Aorta (tissue), 5 donors: Measurements from ENCODE around the gene KRT78. TPM values are rescaled to one million over a fixed set of nuclear protein-coding genes. Genes with fewer than 3 reads are reported as not detected.

Experiments
- ATAC-seq: fragments of 200-7000 bp; cut with Tn5 transposase; one replicate; pipeline ENCODE4 v1.9.1; 2022; ENCODE audit warnings: moderate library complexity; ENCODE audit not compliant: low FRiP score
- DNase-seq, 2 donors: peaks; one replicate each; pipeline ENCODE4 v3.0.0-alpha.2; 2020
- H3K27ac ChIP-seq, 2 donors: one replicate each; pipeline ENCODE4 v1.5.1; 2013; ENCODE audit warnings: low read length in 2 of 2, mild to moderate bottlenecking in 2 of 2, moderate library complexity in 2 of 2, control low read depth in 1 of 2, inconsistent platforms in 1 of 2, low read depth in 1 of 2
- H3K27me3 ChIP-seq, 2 donors: one replicate each; pipeline ENCODE4 v1.6.1; 2013; ENCODE audit warnings: control low read depth in 1 of 2, low read length in 1 of 2, mild to moderate bottlenecking in 1 of 2, moderate library complexity in 1 of 2; ENCODE audit not compliant: insufficient read depth in 2 of 2, control insufficient read depth in 1 of 2
- H3K36me3 ChIP-seq, 2 donors: one replicate each; pipeline ENCODE4 v1.6.1; 2013; ENCODE audit warnings: control low read depth in 1 of 2, low read length in 1 of 2, mild to moderate bottlenecking in 1 of 2; ENCODE audit not compliant: insufficient read depth in 2 of 2, control insufficient read depth in 1 of 2
- H3K4me1 ChIP-seq, 2 donors: one replicate each; pipeline ENCODE4 v1.6.1; 2013; ENCODE audit warnings: low read length in 2 of 2, control low read depth in 1 of 2, mild to moderate bottlenecking in 1 of 2, moderate library complexity in 1 of 2; ENCODE audit not compliant: insufficient read depth in 2 of 2, control insufficient read depth in 1 of 2
- H3K4me3 ChIP-seq, 2 donors: one replicate each; pipeline ENCODE4 v1.5.1; 2013; ENCODE audit warnings: low read length in 2 of 2, control low read depth in 1 of 2, mild to moderate bottlenecking in 1 of 2
- H3K9me3 ChIP-seq: one replicate; pipeline ENCODE4 v1.6.1; 2013; ENCODE audit warnings: mild to moderate bottlenecking, low read length; ENCODE audit not compliant: control insufficient read depth
- WGBS, 2 donors: extraction: QIAGEN DNeasy Blood & Tissue Kit; methylation state at CpG; one replicate each; pipeline ENCODE4 v1.1.7; 2013; 5-methylcytosine and 5-hydroxymethylcytosine counted together
- intact Hi-C, 2 donors: fragments of 100-400 bp; cut with DNase I; formaldehyde crosslinking; loops; one replicate each; pipeline versions ENCODE4 v1.14.2 to v1.15.0; 2022
- polyA plus RNA-seq, 2 donors: library from polyadenylated mRNA; stranded (reverse); fragments of 200-250 nt; gene quantifications; one replicate each; pipeline ENCODE4 v1.2.3, GENCODE V29; 2013
- total RNA-seq, 2 donors: library from RNA; stranded (reverse); fragmentation: NEBNext Ultra II Directional; extraction: Animal tissue kit (Norgen Biotek cat#: 25700); gene quantifications; one replicate each; pipeline ENCODE4 v1.2.1, GENCODE V29; 2021
- donor health status: healthy with polysubstance abuse.
- donor health status: Bipolar disorder and iron deficiency.
- donor health status: DM: no; HTN: no; CAD: no.
- donor health status: DM: no; HTN: no; CAD: no.
- donor health status: DM: yes; HTN: yes; CAD: no.

KRT78 gene
- total and polyA plus RNA-seq, 4 donors: 0.10 to 2.0 TPM; not detected in 2

- Histone ChIP-seq H3K4me1 (no peaks in the 10 kb centered on the region), H3K9me3 (no peaks in the 10 kb centered on the region), H3K27me3 (no peaks in the 10 kb centered on the region), H3K27ac (no peak overlapping the region), H3K4me3 (no peak overlapping the region), H3K36me3 (no peaks in the 10 kb centered on the region)
- ATAC-seq: no peak
- 81 to 88% methylated on average over 9 of the region's 9 CpGs for WGBS, 2 donors
- intact Hi-C loops: no loop called here
- peak; percentile 23 to 29 for DNase-seq
Measured at GRCh38 chr12:52837413-52837741, 11.4 kb downstream of the KRT78 start.

GRCh38 chr12:52836491-52837412 is 12.0 kb downstream of the KRT78 start:
- H3K27ac ChIP-seq: no peak overlapping the region
- intact Hi-C loops: no loop called here
- peak; percentile 6 to 32 for DNase-seq
- no peaks in the 10 kb centered on the region for H3K36me3 ChIP-seq
- no peaks in the 10 kb centered on the region for H3K27me3 ChIP-seq
- H3K4me3 ChIP-seq: no peak overlapping the region
- ATAC-seq: no peak
- WGBS, 2 donors: 91 to 95% methylated on average over 9 of the region's 9 CpGs
- H3K9me3 ChIP-seq: no peaks in the 10 kb centered on the region
- H3K4me1 ChIP-seq: no peaks in the 10 kb centered on the region

- H3K27me3 ChIP-seq: no peaks in the 10 kb centered on the region
- H3K9me3 ChIP-seq: no peaks in the 10 kb centered on the region
- WGBS, 2 donors: 68 to 76% methylated on average over 7 of the region's 7 CpGs
- H3K4me1 ChIP-seq: no peaks in the 10 kb centered on the region
- no peak overlapping the region for H3K4me3 ChIP-seq
- ATAC-seq (no peak), DNase-seq (peak; percentile 37 to 66)
- no peak overlapping the region for H3K27ac ChIP-seq
- intact Hi-C loops: no loop called here
- H3K36me3 ChIP-seq: no peaks in the 10 kb centered on the region
Measured at GRCh38 chr12:52836042-52836466, 12.7 kb downstream of the KRT78 start.

- H3K4me1 ChIP-seq: no peaks in the 10 kb centered on the region
- H3K9me3 ChIP-seq: no peaks in the 10 kb centered on the region
- H3K36me3 ChIP-seq: no peaks in the 10 kb centered on the region
- 87 to 89% methylated on average over 15 of the region's 15 CpGs for WGBS, 2 donors
- H3K4me3 ChIP-seq: no peak overlapping the region
- intact Hi-C loops: no loop called here
- DNase-seq (peak; percentile 18 to 34), ATAC-seq (no peak)
- no peak overlapping the region for H3K27ac ChIP-seq
- H3K27me3 ChIP-seq: no peaks in the 10 kb centered on the region
Measured at GRCh38 chr12:52835271-52836041, 13.3 kb downstream of the KRT78 start.

GRCh38 chr12:52834727-52835001 is 14.1 kb downstream of the KRT78 start:
- ATAC-seq: no peak

GRCh38 chr12:52833922-52834726 is 14.7 kb downstream of the KRT78 start, which contains the start of gene KRT79:
Gene KRT79 (minus strand): TSS chr12:52834311. CDS start chr12:52834260, 51 bp downstream.
- DNase-seq (peak; percentile 32 to 48), ATAC-seq (no peak)
- no peaks in the 10 kb centered on the region for H3K4me1 ChIP-seq
- H3K27me3 ChIP-seq: no peaks in the 10 kb centered on the region
- 90% methylated on average over 19 to 22 of the region's 22 CpGs for WGBS, 2 donors
- no peak within 1 kb of the TSS for H3K27ac ChIP-seq
- intact Hi-C loops: no loop called here
- no peaks in the 10 kb centered on the region for H3K36me3 ChIP-seq
- no peak within 1 kb of the TSS for H3K4me3 ChIP-seq
- no peaks in the 10 kb centered on the region for H3K9me3 ChIP-seq

More at GRCh38 chr12:52834727-52835001, 14.1 kb downstream of the KRT78 start:
- Histone ChIP-seq H3K9me3 (no peaks in the 10 kb centered on the region), H3K36me3 (no peaks in the 10 kb centered on the region), H3K27ac (no peak overlapping the region), H3K27me3 (no peaks in the 10 kb centered on the region), H3K4me3 (no peak overlapping the region), H3K4me1 (no peaks in the 10 kb centered on the region)
- intact Hi-C loops: no loop called here
- DNase-seq: peak; percentile 17 to 57
- WGBS, 2 donors: 77% methylated on average over 4 of the region's 4 CpGs

GRCh38 chr12:52832985-52833905 is 15.5 kb downstream of the KRT78 start:
- WGBS, 2 donors: 93 to 94% methylated on average over 20 of the region's 20 CpGs
- Histone ChIP-seq H3K4me1 (no peaks in the 10 kb centered on the region), H3K27ac (no peak overlapping the region), H3K36me3 (no peaks in the 10 kb centered on the region), H3K4me3 (no peak overlapping the region), H3K27me3 (no peaks in the 10 kb centered on the region), H3K9me3 (no peaks in the 10 kb centered on the region)
- DNase-seq (peak; percentile 18 to 73), ATAC-seq (no peak)
- intact Hi-C loops: no loop called here

- peak; percentile 11 to 26 for DNase-seq
- ATAC-seq: no peak
- Histone ChIP-seq H3K36me3 (no peaks in the 10 kb centered on the region), H3K4me1 (no peaks in the 10 kb centered on the region), H3K27me3 (no peaks in the 10 kb centered on the region), H3K27ac (no peak overlapping the region), H3K9me3 (no peaks in the 10 kb centered on the region), H3K4me3 (no peak overlapping the region)
- WGBS, 2 donors: 64 to 74% methylated on average over 3 of the region's 3 CpGs
- intact Hi-C loops: no loop called here
Measured at GRCh38 chr12:52832451-52832850, 16.3 kb downstream of the KRT78 start.
